Thyroid gland (tissue), 4 donors: Measurements from ENCODE around the gene ADAMTSL3. TPM values are rescaled to one million over a fixed set of nuclear protein-coding genes. Genes with fewer than 3 reads are reported as not detected.

ENCODE experiments used
- DNase-seq, 2 donors: peaks; one replicate each; pipeline ENCODE4 v3.0.0-alpha.2; 2019
- H3K27ac ChIP-seq, 3 donors: fragments of 200-600 bp; sonication (generic); 1 replicate in 2 of 3; 2 replicates in 1 of 3; pipeline ENCODE4 v1.5.1; 2016 to 2019; ENCODE audit warnings: mild to moderate bottlenecking in 1 of 3, moderate library complexity in 1 of 3
- H3K27me3 ChIP-seq: fragments of 200-600 bp; sonication (generic); one replicate; pipeline ENCODE4 v1.5.1; 2019
- H3K36me3 ChIP-seq, 2 donors: fragments of 200-600 bp; sonication (generic); one replicate each; pipeline ENCODE4 v1.5.1; 2016 to 2019
- H3K4me1 ChIP-seq, 2 donors: fragments of 200-600 bp; sonication (generic); one replicate each; pipeline ENCODE4 v1.5.1; 2017 to 2019
- H3K4me3 ChIP-seq, 3 donors: fragments of 200-600 bp; sonication (generic); replicated peaks in 1 of 3; 1 replicate in 2 of 3; 2 replicates in 1 of 3; pipeline ENCODE4 v1.5.1; 2016; ENCODE audit warnings: mild to moderate bottlenecking in 1 of 3
- H3K9me3 ChIP-seq: fragments of 200-600 bp; sonication (generic); one replicate; pipeline ENCODE4 v1.5.1; 2017
- POLR2A ChIP-seq, 2 donors: fragments of 450-650 bp; IDR thresholded peaks; one replicate each; pipeline ENCODE4 v1.6.1; 2017; ENCODE audit warnings: antibody characterized with exemption in 2 of 2, mild to moderate bottlenecking in 2 of 2, moderate library complexity in 1 of 2
- WGBS, 2 donors: methylation state at CpG; one replicate each; pipeline ENCODE4 v1.1.5; 2017; 5-methylcytosine and 5-hydroxymethylcytosine counted together
- intact Hi-C: fragments of 100-400 bp; cut with DNase I; formaldehyde crosslinking; loops from one replicate; pipeline ENCODE4 v1.15.1; 2023
- total RNA-seq, 4 donors: library from RNA; depleted of rRNA; stranded (reverse); fragments of >200 nt; gene quantifications; one replicate each; pipeline ENCODE4 v1.2.3, GENCODE V29; 2016
- TF ChIP-seq, protein P1 (sequence below), 6 experiments: fragments of 200-600 bp in 3 of 6; fragments of 450-650 bp in 3 of 6; sonication (generic) in 3 of 6; IDR thresholded peaks; one replicate each; pipeline ENCODE4 v1.5.1; 2016 to 2019; ENCODE audit warnings: antibody characterized with exemption in 6 of 6, mild to moderate bottlenecking in 2 of 6, inconsistent platforms in 1 of 6, moderate library complexity in 1 of 6

The ADAMTSL3 gene
- total RNA-seq, 4 donors from 2014 or later = 5.5 to 14.8 (median 6.5) TPM

DNA sequence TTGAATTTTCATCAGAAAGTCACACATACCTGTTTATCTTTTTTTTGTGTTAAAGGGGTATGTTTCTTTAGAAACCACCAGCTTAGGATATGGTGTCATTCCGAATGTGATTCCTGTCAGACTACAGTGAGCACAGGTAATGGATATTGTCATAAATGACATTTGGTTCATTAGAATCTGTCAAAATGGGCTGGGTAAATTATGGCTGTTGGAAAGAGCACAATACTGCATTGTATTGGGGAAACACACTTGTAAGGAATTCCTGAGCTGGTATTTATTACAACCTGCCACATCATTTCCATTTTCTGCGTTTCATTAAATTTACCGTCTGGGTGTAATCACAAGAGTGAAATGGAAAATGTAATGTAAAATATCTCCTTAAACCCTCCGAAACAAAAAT is 78.8 kb downstream of the ADAMTSL3 start:
- TF ChIP-seq POLR2A (IDR thresholded peaks at IDR 0.05) = no peak
- TF ChIP-seq, protein P1, sequence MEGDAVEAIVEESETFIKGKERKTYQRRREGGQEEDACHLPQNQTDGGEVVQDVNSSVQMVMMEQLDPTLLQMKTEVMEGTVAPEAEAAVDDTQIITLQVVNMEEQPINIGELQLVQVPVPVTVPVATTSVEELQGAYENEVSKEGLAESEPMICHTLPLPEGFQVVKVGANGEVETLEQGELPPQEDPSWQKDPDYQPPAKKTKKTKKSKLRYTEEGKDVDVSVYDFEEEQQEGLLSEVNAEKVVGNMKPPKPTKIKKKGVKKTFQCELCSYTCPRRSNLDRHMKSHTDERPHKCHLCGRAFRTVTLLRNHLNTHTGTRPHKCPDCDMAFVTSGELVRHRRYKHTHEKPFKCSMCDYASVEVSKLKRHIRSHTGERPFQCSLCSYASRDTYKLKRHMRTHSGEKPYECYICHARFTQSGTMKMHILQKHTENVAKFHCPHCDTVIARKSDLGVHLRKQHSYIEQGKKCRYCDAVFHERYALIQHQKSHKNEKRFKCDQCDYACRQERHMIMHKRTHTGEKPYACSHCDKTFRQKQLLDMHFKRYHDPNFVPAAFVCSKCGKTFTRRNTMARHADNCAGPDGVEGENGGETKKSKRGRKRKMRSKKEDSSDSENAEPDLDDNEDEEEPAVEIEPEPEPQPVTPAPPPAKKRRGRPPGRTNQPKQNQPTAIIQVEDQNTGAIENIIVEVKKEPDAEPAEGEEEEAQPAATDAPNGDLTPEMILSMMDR (IDR thresholded peaks at IDR 0.05) = no peak
- Histone ChIP-seq H3K4me1 (no peaks in the 10 kb centered on the region), H3K4me3 (no peak overlapping the region), H3K36me3 (no peaks in the 10 kb centered on the region), H3K27ac (no peak overlapping the region), H3K9me3 (no peaks in the 10 kb centered on the region), H3K27me3 (no peaks in the 10 kb centered on the region)
- WGBS, 2 donors = 94 to 97% methylated on average over 4 of the region's 4 CpGs
- intact Hi-C loops = no loop called here
- no peak for DNase-seq

DNA sequence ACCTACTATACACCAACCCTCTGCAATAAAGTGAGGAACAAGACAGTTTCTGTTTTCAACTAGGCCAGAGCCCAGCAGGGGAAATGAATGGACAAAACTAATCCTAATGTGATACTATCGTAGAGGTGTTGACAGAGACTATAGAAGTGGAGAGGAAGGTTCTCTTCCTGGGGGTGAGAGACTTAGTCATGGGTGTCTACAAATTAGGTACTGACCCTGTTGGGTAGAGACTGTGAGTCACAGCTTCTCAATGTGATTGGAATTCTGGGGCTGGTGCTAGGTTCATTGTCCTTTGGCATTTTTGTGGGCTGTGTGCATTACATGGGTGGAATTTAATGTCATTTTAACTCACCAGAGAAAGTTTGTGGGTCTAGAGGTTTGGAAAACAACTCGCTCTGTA is 79.3 kb downstream of the ADAMTSL3 start:
- Histone ChIP-seq H3K4me1 (no peaks in the 10 kb centered on the region), H3K27ac (no peak overlapping the region), H3K27me3 (no peaks in the 10 kb centered on the region), H3K4me3 (no peak overlapping the region), H3K36me3 (no peaks in the 10 kb centered on the region), H3K9me3 (no peaks in the 10 kb centered on the region)
- no peak for TF ChIP-seq POLR2A (IDR thresholded peaks at IDR 0.05)
- TF ChIP-seq, protein P1 (IDR thresholded peaks at IDR 0.05) = no peak
- DNase-seq = no peak
- intact Hi-C loops = no loop called here
- WGBS, 2 donors = 88 to 97% methylated on average over 2 of the region's 2 CpGs

DNA sequence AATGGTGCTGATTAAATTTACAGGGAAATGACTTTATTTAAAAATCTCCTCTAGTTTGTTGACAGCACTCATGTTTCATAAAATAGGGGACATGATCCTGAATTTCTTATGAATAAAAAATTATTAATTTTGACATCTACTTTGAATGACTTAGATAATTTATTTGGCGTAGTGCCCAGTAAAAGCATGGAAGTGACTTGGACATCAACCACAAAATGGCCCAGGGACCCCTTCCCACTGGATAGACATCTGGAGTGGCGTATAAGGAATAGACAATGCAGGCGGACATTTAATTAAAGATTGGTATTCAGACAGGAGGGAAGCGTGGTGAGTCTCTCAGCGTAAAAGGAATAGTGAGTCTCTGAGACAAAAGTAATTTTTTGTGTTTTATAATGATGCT is 79.8 kb downstream of the ADAMTSL3 start:
- WGBS, 2 donors = 96% methylated on average over 5 of the region's 5 CpGs
- Histone ChIP-seq H3K36me3 (no peaks in the 10 kb centered on the region), H3K4me3 (no peak overlapping the region), H3K4me1 (no peaks in the 10 kb centered on the region), H3K9me3 (no peaks in the 10 kb centered on the region), H3K27me3 (no peaks in the 10 kb centered on the region), H3K27ac (no peak overlapping the region)
- no peak for DNase-seq
- TF ChIP-seq, protein P1 (IDR thresholded peaks at IDR 0.05) = no peak
- TF ChIP-seq POLR2A (IDR thresholded peaks at IDR 0.05) = no peak
- intact Hi-C loops = no loop called here

DNA sequence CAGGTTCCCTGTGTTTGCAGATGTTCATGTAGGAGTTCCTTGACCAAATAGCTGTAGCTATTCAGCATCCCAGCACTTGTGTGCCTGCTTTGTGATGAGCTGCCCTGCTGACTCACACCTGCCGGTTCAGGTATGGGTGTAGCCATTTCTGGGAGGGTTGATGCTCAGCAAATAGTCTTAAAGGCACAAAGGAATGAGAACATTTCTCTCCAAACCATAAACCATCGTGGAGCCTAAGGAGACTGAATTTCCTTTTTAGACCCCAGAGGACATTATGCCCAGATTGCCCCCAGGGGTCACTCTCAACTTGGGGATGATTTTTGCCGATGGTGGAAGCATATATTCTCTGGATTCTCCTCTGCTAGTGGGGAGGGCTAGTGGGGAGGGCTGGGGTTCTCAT is 80.6 kb downstream of the ADAMTSL3 start:
- H3K27me3 ChIP-seq = no peaks in the 10 kb centered on the region
- no peaks in the 10 kb centered on the region for H3K36me3 ChIP-seq
- intact Hi-C loops = no loop called here
- 54 to 62% methylated on average over 3 of the region's 3 CpGs for WGBS, 2 donors
- H3K4me3 ChIP-seq = no peak overlapping the region
- no peaks in the 10 kb centered on the region for H3K9me3 ChIP-seq
- H3K27ac ChIP-seq = no peak overlapping the region
- TF ChIP-seq POLR2A (IDR thresholded peaks at IDR 0.05) = no peak
- TF ChIP-seq, protein P1 (IDR thresholded peaks at IDR 0.05) = no peak
- DNase-seq = no peak
- H3K4me1 ChIP-seq = no peaks in the 10 kb centered on the region

DNA sequence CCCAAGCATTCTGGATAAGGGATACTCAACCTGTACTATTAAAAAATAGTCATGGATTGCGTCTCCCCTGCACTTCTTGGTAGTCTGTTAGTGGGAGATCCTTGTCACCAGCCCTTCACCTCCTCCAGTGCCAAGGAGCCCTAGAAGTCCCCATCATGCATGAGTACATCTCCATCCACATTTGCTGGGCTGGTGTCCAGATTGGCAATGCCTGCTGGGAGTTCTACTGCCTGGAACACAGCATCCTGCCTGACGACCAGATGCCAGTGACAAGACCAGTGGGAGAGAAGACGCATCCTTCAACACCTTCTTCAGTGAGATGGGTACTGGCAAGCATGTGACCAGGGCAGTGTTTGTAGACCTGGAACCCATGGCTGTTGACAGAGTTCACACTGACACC is 85.7 kb downstream of the ADAMTSL3 start:
- TF ChIP-seq, protein P1 (IDR thresholded peaks at IDR 0.05) = no peak
- no peak for TF ChIP-seq POLR2A (IDR thresholded peaks at IDR 0.05)
- Histone ChIP-seq H3K9me3 (no peaks in the 10 kb centered on the region), H3K4me3 (no peak overlapping the region), H3K4me1 (no peaks in the 10 kb centered on the region), H3K36me3 (no peaks in the 10 kb centered on the region), H3K27ac (no peak overlapping the region), H3K27me3 (no peaks in the 10 kb centered on the region)
- 57 to 67% methylated on average over 1 to 3 of the region's 3 CpGs for WGBS, 2 donors
- intact Hi-C loops = no loop called here
- peak; percentile 32 to 54 for DNase-seq
